DOHH2 (cell line): ENCODE data around the gene PTPRC.

Experiments
- H3F3A ChIP-seq: fragments of 200-600 bp; sonication (generic), shearing (Covaris generic); 2 replicates; pipeline ENCODE4 v1.6.0; 2016; ENCODE audit warnings: antibody characterized with exemption, mild to moderate bottlenecking; ENCODE audit not compliant: control insufficient read depth, insufficient read depth
- H3K27ac ChIP-seq: fragments of 200-600 bp; sonication (generic); 2 replicates; pipeline ENCODE4 v1.5.1; 2014; ENCODE audit warnings: low read depth, mild to moderate bottlenecking, low read length, moderate library complexity
- H3K27me3 ChIP-seq: fragments of 200-600 bp; sonication (generic); 2 replicates; pipeline ENCODE4 v1.6.1; 2014; ENCODE audit warnings: mild to moderate bottlenecking, low read length, mixed read lengths; ENCODE audit not compliant: control insufficient read depth
- H3K36me3 ChIP-seq: fragments of 200-600 bp; sonication (generic); 2 replicates; pipeline ENCODE4 v1.6.1; 2014; ENCODE audit warnings: mild to moderate bottlenecking, low read length, moderate library complexity, mixed read lengths; ENCODE audit not compliant: control insufficient read depth
- H3K4me1 ChIP-seq: fragments of 200-600 bp; sonication (generic); 2 replicates; pipeline ENCODE4 v1.6.1; 2014; ENCODE audit warnings: mild to moderate bottlenecking, low read length, mixed read lengths; ENCODE audit not compliant: control insufficient read depth
- H3K4me2 ChIP-seq: fragments of 200-600 bp; sonication (generic); 2 replicates; pipeline ENCODE4 v1.6.0; 2014; ENCODE audit warnings: mild to moderate bottlenecking, low read length, moderate library complexity
- H3K4me3 ChIP-seq: fragments of 200-600 bp; sonication (generic); 2 replicates; pipeline ENCODE4 v1.5.1; 2014; ENCODE audit warnings: mild to moderate bottlenecking, low read length, mixed read lengths
- H3K79me2 ChIP-seq: fragments of 200-600 bp; sonication (generic); 2 replicates; pipeline ENCODE4 v1.6.1; 2014; ENCODE audit warnings: mild to moderate bottlenecking, low read length, mixed read lengths; ENCODE audit not compliant: control insufficient read depth
- H3K9me2 ChIP-seq: fragments of 200-600 bp; sonication (generic); replicated peaks from 2 replicates; pipeline ENCODE4 v1.6.1; 2014; ENCODE audit warnings: mild to moderate bottlenecking, low read length, mixed read lengths; ENCODE audit not compliant: control insufficient read depth
- H3K9me3 ChIP-seq: fragments of 200-600 bp; sonication (generic); 2 replicates; pipeline ENCODE4 v1.6.1; 2014; ENCODE audit warnings: antibody characterized with exemption, low read length, mixed read lengths; ENCODE audit not compliant: control insufficient read depth, insufficient read depth
- H4K20me1 ChIP-seq: fragments of 200-600 bp; sonication (generic); 2 replicates; pipeline ENCODE4 v1.6.0; 2014; ENCODE audit warnings: low read depth, mild to moderate bottlenecking, antibody characterized with exemption, low read length, moderate library complexity; ENCODE audit not compliant: control insufficient read depth, insufficient read depth
- EZH2phosphoT487 ChIP-seq: fragments of 200-600 bp; sonication (generic); IDR thresholded peaks from 2 replicates; pipeline ENCODE4 v1.6.1; 2017; ENCODE audit warnings: borderline replicate concordance, mild to moderate bottlenecking, antibody characterized with exemption, low read length, moderate library complexity, mixed read lengths
- TF ChIP-seq, protein P1 (sequence below): fragments of 200-600 bp; sonication (generic); IDR thresholded peaks from one replicate; pipeline ENCODE4 v1.5.1; 2014; ENCODE audit warnings: antibody characterized with exemption, mild to moderate bottlenecking, low read depth, low read length; ENCODE audit not compliant: poor library complexity, severe bottlenecking

Gene PTPRC

DNA sequence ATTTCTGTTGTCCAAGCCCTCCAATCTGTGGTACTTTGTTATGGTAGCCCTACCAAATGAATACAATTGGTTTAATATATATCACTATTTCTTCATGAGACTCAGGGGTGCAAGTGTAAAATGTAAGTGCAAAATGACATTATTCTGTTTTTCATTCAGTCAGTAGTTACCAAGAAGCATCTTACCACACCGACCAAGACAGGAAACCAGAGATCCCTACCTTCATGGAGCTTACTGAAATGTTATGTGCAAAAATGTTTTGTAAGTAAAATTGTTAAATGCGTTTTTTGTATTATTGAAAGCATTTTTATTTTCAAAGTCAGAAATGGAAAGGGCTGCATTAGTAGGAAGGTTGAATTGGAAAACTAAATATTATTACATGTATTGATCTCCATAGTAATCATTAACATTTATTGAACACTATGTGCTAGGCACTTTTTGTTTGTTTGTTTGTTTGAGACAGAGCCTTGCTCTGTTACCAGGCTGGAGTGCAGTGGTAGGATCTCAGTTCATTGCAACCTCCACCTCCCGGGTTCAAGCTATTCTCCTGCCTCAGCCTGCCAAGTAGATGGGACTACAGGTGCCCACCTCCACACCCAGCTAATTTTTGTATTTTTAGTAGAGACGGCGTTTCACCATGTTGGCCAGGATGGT is 166.8 kb downstream of the PTPRC start:
- Histone ChIP-seq H3K4me2 (no peak overlapping the region), H3F3A (no peaks in the 10 kb centered on the region), H3K9me2 (no peaks in the 10 kb centered on the region), H3K27me3 (no peaks in the 10 kb centered on the region), H3K79me2 (no peaks in the 10 kb centered on the region), H3K36me3 (no peaks in the 10 kb centered on the region), H3K4me1 (no peaks in the 10 kb centered on the region), H4K20me1 (no peaks in the 10 kb centered on the region), H3K27ac (no peak overlapping the region), H3K4me3 (no peak overlapping the region), H3K9me3 (no peaks in the 10 kb centered on the region)
- TF ChIP-seq EZH2phosphoT487 = no peak
- TF ChIP-seq, protein P1, sequence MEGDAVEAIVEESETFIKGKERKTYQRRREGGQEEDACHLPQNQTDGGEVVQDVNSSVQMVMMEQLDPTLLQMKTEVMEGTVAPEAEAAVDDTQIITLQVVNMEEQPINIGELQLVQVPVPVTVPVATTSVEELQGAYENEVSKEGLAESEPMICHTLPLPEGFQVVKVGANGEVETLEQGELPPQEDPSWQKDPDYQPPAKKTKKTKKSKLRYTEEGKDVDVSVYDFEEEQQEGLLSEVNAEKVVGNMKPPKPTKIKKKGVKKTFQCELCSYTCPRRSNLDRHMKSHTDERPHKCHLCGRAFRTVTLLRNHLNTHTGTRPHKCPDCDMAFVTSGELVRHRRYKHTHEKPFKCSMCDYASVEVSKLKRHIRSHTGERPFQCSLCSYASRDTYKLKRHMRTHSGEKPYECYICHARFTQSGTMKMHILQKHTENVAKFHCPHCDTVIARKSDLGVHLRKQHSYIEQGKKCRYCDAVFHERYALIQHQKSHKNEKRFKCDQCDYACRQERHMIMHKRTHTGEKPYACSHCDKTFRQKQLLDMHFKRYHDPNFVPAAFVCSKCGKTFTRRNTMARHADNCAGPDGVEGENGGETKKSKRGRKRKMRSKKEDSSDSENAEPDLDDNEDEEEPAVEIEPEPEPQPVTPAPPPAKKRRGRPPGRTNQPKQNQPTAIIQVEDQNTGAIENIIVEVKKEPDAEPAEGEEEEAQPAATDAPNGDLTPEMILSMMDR = no peak

- H3K4me2 ChIP-seq = no peak overlapping the region
- no peaks in the 10 kb centered on the region for H3K79me2 ChIP-seq
- H3K9me3 ChIP-seq = no peaks in the 10 kb centered on the region
- no peaks in the 10 kb centered on the region for H3K36me3 ChIP-seq
- TF ChIP-seq, protein P1 = no peak
- no peak for TF ChIP-seq EZH2phosphoT487
- no peak overlapping the region for H3K27ac ChIP-seq
- no peaks in the 10 kb centered on the region for H4K20me1 ChIP-seq
- no peaks in the 10 kb centered on the region for H3K27me3 ChIP-seq
- no peaks in the 10 kb centered on the region for H3F3A ChIP-seq
- no peak overlapping the region for H3K4me3 ChIP-seq
- no peaks in the 10 kb centered on the region for H3K4me1 ChIP-seq
- no peaks in the 10 kb centered on the region for H3K9me2 ChIP-seq
Measured at GRCh38 chr1:198806861-198807260, 168.0 kb downstream of the PTPRC start.
